GM18909 (cell line): ENCODE results near the gene TNRC6B.
"Not testable (repeated sequence)": the region's sequence is repeated elsewhere in the genome, so short reads cannot be mapped to it uniquely, and the experiment has no call there.

ENCODE experiments used
- ATAC-seq: cut with Tn5 transposase; IDR thresholded peaks from one replicate; pipeline ENCODE4 v1.9.1; 2021; ENCODE audit warnings: mild to moderate bottlenecking; ENCODE audit not compliant: unreplicated experiment, poor library complexity

Gene TNRC6B

DNA sequence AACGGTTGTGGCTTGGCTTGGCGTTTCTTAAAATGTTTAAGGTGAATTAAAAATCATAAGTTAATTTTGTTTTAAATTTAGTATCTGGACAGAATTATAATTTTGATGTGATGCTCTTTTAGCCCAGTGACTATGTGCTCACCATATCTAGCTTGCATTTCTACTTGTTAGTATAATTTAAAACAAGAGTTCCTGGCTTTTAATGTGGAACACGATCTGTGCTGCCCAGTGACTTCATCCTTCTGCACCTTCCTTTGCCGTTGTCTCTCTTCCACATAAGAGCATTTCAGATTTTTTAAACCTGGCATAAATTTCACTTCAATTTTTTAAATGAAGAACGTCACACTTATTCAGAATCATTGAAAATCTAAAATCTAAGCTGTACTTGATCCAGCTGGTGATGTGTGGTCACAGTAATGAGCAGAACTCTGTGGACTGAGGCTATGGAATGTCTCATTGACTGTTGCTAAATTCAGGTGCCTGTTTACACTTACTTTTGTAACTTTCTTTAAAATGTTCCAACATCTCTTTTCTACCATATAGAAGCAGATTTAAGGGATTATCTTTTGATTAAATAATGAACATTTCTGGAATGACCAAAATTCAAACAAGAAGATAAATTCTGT is 93.1 kb downstream of the TNRC6B start:
- no peak for ATAC-seq

DNA sequence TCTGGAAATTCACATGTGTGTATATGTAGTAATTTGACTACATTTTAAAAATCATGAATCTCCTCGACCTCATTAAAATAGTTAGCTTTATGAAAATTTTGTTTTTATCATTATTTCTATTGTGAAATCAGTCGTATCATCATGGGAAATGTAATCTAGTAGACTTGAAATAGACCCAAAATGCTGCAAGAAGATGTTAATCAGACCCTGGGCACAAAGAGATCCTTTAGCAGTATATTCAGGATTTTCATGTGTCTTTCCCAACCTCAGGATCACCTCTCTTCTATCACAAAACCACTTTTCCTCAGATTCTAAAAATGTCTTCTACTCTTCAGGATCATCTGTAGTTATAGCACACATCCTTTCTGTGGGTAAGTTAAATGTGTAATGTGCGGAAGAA is 93.7 kb downstream of the TNRC6B start:
- ATAC-seq = no peak

DNA sequence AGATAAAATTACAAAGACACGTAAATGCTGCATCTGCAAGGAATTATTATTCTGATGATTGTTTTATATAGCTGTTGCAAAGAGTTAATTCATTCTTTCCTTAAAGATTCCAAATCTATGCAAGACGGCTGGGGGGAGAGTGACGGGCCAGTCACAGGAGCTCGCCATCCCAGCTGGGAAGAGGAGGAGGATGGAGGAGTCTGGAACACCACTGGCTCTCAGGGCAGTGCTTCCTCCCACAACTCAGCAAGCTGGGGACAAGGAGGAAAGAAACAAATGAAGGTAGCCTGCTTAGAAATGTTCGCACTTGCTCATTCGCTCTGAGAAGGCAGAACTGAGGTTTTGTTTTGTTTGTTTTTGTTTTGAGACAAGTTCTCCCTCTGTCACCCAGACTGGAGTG is 95.6 kb downstream of the TNRC6B start:
- ATAC-seq = no peak

DNA sequence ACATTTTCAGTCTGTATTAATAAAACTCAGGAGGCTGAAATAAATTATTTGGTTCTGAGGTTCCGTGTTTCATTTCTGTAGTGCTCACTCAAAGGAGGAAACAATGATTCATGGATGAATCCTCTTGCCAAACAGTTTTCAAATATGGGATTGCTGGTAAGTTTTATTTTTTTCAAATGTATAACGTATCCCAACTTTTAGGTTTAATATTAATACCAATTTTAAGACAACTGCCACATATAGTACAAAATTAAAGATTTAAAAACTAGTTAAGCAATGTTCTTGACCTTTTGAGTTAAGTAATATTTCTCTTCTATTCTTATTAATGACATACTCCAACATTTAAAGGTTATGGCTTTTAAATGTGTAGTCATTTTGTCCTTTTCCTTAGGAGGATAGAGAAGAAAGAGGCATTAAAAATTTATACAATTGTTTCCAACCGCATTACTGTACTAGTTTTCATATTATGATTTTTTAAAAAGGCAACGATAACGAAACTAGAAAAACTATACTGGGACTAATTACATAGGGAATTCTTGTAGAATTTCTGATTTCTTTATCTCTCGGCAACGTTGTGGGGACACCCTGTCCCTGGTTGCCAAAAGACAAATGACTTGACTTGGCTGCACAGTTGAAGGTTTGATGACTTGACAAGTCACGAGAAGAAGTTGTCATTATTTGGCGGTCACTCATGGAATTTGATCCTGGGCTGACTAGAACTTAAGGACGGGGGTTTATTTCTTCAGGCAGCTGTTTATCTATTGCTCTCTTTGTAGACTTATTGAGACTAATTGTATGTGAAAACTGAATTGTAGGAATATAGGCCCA is 99.5 kb downstream of the TNRC6B start:
- ATAC-seq = no peak

DNA sequence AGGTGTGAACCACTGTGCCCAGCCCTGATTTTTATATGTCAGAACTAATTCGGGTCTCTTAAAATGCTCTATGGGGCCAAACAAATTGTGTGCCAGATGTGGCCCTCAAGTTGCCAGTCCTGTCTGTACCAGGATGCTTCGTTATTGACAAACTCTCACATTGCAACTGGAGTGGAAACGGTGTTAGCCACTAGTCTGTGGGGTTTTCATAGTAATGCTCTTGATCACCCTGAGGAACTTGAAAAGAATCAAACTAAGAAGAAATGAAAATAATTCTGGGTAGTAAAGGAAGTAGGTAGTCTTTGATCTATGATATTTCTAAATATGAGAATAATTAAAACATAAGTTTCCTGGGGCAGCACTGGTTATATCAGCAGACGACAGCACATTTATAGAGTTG is 101.3 kb downstream of the TNRC6B start:
- ATAC-seq = no peak

DNA sequence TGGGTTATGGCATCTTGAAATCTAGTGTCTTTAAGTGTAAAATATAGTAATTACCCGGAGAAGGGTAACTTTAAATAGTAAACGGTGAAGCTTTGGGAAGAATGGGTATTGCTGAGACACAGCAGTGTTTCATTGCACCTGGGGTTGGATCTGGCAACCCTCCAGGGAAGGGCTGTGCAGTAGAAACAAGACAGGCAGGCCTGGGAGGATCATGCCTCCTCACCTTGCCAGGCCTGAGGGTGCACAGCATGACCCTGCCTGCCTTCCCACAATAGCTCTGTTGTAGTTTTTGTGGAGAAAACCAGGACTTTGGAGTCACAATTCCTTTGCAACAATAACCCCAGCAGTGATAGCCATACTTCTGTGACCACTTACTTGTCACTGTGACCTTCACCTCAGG is 104.0 kb downstream of the TNRC6B start:
- ATAC-seq = no peak

DNA sequence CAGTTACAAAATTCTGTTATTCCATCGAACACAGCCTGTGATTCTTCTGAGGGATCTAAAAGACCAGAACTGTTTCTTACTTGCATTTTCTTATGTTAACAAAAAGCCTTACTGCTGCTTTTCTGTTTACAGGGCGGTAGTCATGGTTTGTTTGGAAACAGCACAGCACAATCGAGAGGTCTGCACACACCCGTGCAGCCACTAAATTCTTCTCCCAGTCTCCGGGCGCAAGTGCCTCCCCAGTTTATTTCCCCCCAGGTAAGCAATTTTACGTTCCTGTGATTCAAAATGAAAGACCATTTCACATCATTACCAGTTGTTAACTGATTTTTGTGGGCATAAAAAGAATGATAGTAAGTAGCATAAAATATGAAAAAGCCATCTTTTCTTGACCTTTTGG is 107.8 kb downstream of the TNRC6B start:
- no peak for ATAC-seq

DNA sequence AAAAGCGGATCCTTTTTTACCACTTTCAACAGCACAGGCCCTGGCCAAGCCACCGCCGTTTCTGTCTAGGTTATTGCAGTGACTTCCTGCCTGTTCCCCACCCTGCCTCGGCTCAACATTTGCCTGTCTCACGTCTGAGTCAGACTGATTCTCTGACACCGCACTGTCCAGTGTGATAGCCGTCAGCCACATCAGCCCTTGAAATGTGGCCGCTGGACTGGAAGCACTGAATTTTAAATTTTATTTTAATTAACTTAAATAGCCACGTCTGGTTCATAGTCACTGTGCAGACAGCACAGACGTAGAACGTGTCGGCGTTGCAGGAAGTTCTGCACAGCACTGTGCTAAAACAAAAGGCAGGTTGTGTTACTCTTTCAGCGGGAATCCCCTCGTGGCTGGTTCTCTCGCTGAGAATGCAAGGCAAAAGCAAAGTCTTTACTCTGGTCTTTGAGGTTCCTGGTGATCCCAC is 112.3 kb downstream of the TNRC6B start:
- ATAC-seq = no peak

DNA sequence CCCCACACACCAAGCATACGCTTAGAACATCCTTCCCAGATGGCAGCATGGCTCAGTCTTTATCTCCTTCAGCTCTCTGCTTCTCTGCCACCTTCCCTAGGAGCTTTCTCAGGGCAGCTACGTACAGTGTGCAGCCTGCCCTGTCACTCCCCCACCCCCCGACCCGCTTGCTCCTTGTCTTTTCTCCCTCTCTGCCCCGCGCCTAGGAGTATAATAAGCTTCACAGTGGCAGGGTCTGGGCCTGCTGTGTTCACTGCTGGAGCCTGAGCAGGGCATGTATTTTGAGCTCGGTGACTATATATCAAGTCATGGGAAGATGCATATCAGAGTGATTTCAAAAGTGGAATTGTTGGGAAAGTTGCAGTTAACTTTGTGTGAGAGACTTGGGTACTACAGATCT is 112.8 kb downstream of the TNRC6B start:
- no peak for ATAC-seq

DNA sequence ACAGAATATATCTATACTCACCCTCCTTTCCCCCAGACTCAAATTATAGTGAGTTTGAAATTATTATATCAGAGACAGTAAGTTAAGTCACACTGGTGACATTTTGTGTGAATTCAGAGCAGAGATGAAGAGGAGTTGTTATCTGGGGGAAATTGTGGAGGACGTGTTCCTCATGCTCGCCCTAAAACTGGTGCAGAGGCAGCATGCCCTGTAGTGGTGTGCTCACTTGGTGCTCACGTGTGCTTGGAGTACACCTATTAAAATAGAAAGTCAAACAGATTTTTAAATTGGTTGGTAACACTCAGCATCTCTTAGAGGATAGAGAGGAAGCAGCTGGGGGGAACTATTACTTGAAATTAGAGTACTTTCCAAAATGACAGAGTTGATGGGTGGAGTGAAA is 117.0 kb downstream of the TNRC6B start:
- ATAC-seq = no peak

DNA sequence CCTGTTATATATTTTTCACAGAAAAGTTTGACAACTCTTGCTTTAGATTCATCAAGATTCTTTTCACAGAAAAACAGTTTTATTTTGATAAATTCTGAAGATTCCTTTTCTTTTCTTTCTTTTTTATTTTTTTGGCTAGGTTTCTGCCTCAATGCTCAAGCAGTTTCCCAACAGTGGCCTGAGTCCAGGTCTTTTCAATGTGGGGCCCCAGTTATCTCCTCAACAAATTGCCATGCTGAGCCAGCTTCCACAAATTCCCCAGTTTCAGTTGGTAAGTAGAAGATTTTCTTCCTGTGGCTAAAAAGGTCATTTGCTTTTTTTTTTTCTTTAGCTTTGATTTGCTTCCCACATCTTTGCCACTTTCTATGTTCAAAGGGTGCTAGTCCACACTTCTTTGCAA is 122.6 kb downstream of the TNRC6B start:
- ATAC-seq = no peak

DNA sequence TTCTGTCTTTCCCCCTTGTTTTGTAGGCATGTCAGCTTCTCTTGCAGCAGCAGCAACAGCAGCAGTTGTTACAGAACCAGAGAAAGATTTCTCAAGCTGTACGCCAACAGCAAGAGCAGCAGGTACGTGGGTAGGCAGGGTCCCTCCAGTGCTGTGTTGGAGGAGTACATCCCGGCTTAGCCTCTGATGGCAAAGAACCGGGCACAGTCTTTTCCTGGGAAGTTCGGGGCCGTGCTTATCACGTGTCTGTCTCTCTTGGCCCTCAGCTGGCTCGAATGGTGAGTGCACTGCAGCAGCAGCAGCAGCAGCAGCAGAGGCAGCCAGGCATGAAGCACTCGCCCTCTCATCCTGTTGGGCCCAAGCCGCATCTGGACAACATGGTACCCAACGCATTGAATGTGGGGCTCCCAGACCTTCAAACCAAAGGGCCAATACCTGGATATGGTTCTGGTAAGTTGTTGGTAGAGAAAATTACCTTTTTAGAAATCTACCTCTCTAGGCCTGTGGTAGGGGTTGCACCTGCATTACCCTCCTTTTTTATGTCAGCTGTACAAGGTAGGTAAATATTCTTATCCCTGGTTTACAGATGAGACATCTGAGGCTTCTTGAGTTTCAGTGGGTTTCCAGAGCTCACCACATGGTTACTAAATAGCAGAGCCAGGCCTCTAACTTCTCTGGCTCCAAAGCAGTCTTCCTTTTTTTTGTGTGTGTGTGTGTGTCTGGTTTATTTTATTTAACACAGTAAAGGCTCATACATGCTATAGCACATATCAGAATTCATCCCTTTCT is 123.4 kb downstream of the TNRC6B start:
- ATAC-seq = peak; percentile 64

DNA sequence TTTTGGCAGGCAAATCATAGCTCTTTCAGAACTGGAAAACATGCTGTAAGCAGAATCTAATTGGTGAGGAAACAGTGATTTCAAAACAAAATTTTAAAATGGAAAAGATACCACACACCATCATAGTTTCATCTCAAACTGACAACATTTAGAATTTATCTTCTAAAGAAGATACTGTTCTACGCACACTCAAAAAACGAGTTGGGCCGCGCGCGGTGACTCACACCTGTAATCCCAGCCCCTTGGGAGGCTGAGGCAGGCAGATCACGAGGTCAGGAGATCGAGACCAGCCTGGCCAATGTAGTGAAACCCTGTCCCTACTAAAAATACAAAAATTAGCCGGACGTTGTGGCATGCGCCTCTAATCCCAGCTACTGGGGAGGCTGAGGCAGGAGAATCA is 124.4 kb downstream of the TNRC6B start:
- ATAC-seq = no peak

DNA sequence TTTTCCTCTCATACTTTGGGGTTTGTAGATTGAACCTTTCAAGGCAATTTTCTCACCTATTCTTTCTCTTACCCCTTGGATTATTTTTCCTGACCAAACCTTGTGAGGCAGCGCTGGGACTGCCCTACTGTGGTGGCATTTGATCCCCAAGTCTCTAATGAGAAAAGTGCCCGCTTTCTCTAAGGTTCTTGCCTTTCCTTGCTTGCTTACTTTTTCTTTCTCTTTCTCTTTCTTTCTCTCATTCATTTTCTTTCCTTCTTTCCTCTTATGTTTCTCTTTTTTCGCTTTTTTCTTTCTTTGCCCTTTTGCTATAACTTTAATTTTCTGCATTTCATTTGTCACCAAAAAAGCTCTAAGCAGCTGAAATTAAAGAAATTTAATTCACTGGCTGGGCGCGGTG is 127.9 kb downstream of the TNRC6B start:
- no peak for ATAC-seq

DNA sequence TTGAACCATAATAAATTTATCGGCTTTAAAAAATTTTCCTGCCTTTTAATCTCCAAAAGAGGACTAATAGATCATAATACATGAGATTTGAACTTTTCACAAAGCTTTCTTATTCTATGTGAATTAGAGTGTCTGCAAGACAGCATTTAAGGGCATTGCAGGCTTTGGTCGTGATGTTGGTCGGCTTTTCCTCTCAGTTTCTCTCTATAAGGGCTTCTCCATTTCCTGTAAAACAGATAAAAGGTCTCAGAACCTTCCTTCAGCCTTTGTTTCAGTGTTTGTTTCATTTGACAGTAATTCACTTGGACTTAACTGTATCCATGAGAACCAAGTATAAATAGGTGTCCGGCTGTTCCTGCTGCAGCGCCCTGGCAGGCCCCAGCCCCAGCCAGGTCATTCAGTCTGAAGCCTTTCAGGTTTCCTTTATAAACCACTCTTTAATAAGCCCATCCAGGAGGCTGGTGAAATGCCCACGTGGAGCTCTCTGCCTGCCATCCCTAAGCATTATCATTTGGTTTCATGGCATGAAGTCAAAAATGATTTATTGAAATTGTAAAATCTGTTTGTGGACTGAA is 131.4 kb downstream of the TNRC6B start:
- no peak for ATAC-seq

DNA sequence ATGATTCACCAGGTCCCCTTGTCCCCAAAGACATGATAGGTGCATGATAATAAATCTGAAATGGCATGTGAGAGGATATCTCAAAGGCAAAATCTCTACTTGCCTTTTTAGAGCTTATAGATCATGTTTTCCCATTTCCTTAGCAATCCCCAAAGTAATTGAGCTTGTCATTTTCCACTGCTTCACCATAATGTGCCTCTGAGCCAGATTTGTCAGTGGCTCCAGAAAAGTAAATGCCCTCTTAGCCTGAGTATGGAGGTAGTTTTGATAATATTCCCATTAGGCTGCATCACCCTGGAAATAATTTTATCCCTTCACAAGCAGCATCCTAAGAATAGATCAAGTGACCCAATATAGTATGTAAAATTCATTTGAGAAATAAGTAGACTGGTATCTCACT is 131.9 kb downstream of the TNRC6B start:
- ATAC-seq = no peak

DNA sequence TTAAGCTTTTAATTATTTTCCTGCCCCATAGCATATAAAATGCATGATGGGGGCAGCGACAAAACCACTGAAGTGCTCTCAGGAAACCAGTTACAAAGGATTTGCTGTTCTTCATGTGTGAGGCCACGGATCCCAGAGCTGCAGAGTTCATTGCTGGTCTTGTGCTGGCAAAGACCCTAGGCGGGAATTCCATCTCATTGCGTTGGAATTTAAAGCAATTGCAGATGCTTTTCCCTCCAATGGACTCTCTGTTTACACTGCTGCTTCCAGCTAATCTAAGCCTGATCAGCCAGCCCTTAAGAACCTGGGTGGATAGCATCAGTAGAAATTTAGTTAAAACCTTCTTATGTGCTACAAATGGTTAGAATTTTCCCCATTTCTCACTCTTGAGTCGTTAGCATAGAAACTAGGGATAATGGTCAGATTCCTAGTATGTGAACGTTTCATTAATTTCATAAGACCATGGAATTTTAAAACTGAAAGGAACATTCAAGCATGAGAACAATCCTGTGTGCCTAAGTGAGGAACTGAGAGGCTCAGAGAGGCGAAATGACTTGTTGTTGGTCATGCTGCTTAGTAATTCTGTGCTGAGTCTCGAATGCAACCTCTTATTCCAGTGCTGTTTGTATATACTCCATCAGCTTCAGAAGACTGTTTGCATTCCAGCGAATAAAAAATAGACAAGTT is 132.5 kb downstream of the TNRC6B start:
- ATAC-seq = no peak

DNA sequence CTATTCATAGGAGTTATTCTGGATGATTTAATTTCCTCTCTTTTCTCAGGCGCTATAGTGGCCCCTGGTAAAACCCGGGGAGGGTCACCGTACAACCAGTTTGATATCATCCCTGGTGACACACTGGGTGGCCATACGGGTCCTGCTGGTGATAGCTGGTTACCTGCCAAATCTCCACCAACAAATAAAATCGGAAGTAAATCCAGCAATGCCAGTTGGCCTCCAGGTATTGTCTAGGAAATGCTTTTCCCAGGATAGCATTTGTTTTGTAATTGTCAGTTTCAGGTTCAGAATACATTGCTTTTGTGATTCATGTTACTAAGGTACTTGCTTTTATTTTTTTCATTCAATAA is 133.0 kb downstream of the TNRC6B start:
- ATAC-seq = no peak

DNA sequence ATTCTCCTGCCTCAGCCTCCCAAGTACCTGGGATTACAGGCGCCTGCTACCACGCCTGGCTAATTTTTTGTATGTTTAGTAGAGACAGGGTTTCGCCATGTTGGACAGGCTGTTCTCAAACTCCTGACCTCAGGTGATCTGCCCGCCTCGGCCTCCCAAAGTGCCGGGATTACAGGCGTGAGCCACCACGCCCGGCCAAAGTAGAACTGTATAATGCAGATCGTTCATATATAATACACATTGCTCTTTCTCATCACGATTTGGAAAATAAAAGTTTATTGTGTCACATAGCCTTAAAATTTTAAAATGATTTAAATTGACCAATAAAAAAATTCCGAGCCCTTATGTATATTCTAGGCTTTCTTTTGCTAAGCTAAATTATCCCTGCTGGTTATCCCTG is 133.9 kb downstream of the TNRC6B start:
- ATAC-seq = not testable (repeated sequence)

DNA sequence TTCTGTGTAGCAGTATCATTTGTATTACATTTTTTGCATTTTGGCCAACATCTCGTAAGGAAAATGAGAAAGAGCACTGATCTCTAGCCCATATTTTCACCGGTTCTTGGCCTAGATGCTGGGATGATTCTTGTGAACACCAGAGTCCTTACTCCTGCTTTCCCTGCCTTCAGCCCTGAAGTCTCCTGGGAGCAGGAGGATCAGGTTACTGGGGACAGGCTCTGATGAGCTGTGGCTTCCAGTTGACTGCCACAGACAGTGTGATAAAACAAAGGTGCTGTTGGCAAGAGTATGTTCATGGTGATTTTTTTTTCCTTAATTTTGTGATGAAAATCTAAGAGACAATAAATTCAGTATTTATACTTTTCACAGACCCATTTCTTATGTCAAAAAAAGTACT is 134.3 kb downstream of the TNRC6B start:
- no peak for ATAC-seq
